C4-2B (cell line): ENCODE data around the gene PLA2G12A.
A peak's percentile ranks its signal among the peaks of the same experiment; 100 is the strongest.

Experiments
- H3K27ac ChIP-seq: fragments of 450-650 bp; 2 replicates; pipeline ENCODE4 v1.5.1; 2017
- ZFX ChIP-seq: fragments of 450-650 bp; IDR thresholded peaks from 2 replicates; pipeline ENCODE4 v1.6.1; 2017
- TF ChIP-seq, protein P1 (sequence below): fragments of 450-650 bp; conservative IDR thresholded peaks from 2 replicates; pipeline ENCODE4 v1.5.1; 2017; ENCODE audit warnings: mild to moderate bottlenecking

Gene PLA2G12A

DNA sequence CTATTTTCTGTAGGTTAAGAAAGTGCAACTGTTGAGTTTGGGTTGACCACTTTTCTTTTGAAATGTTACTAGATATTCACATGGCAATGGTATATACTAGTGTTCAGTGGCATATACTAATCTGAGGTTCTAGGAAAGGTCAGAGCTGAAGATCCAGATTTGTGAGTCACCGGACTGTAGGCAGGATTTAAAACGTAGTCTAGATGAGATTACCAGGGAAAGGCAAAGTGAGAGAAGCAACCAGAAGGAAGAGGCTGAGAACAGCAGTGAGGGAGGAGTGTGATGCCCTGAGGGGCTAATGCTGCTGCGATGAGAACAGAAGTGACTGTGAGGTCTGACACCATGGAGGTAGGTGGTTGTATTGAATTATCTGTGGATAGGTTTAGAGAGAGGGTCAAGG is 9.7 kb upstream of the PLA2G12A start:
- TF ChIP-seq, protein P1, sequence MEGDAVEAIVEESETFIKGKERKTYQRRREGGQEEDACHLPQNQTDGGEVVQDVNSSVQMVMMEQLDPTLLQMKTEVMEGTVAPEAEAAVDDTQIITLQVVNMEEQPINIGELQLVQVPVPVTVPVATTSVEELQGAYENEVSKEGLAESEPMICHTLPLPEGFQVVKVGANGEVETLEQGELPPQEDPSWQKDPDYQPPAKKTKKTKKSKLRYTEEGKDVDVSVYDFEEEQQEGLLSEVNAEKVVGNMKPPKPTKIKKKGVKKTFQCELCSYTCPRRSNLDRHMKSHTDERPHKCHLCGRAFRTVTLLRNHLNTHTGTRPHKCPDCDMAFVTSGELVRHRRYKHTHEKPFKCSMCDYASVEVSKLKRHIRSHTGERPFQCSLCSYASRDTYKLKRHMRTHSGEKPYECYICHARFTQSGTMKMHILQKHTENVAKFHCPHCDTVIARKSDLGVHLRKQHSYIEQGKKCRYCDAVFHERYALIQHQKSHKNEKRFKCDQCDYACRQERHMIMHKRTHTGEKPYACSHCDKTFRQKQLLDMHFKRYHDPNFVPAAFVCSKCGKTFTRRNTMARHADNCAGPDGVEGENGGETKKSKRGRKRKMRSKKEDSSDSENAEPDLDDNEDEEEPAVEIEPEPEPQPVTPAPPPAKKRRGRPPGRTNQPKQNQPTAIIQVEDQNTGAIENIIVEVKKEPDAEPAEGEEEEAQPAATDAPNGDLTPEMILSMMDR = no peak
- TF ChIP-seq ZFX = no peak
- no peak overlapping the region for H3K27ac ChIP-seq

DNA sequence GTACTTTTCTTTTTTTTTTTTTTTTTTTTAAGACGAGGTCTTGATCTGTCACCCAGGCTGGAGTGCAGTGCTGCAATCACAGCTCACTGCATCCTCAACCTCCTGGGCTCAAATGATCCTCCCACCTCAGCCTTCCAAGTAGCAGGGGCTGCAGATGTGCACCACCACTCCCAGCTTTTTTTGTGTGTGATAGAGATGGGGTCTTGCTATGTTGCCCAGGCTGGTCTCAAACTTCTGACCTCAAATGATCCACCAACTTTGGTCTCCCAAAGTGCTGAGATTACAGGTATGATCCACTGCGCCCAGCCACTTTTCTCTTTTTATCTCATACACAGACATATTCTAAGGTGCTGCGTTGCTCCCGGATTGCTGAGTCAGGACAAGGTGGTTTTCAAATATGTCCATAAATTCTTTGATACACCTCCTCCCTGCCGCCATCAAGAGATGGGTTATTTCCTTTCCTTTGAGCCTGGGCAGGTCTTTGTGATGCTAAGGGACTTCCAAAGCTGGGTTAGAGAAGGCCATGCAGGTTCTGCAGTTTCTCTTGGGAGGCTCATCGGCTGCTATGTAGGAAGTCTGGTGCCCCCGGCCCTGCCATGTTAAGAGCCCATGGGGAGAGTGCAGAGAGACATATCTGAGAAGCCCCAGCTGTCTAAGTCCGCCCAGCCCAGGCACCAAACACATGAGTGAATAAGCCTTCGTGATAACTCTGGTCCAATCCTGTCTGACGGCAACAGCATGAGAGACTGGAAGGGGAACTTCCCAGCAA is 8.4 kb upstream of the PLA2G12A start:
- TF ChIP-seq, protein P1 = no peak
- no peak for TF ChIP-seq ZFX
- no peak overlapping the region for H3K27ac ChIP-seq

DNA sequence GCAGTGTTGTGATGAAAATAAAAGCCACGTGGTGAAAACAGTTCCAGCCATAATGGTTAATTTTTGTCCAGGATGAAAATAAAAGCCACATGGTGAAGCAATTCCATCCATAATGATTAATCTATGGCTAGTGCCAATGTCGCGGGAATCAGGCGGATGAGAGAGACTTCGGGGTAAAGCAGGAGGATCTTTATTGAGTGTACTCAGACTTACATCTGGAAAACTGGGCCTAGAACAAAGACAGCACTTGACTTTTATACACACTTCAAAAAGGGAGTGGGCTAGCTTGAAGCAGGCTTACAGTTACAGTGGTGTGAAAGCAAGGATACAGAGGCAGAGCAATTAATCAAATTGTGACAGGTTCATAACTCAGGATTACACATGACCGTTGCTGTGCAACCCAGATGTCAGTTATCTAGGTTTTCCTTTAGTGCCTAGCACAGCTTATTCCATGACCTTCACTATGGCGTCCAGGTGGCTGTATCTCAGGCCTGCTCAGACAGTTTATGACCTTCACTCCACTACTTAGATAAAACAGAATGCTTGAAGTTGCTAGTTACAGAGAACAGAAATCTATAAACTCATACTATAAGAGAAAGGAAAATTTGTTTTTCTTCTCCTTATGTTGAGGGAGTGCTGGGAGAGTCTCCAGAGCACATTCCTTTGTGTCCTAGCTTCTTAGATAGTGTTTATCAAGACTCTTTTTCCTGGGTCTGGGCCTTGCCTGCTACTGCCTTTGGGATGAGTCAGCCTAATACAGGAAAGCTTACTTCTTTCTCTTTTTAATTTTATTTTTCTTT is 5.9 kb upstream of the PLA2G12A start:
- TF ChIP-seq, protein P1 = no peak
- no peak overlapping the region for H3K27ac ChIP-seq

DNA sequence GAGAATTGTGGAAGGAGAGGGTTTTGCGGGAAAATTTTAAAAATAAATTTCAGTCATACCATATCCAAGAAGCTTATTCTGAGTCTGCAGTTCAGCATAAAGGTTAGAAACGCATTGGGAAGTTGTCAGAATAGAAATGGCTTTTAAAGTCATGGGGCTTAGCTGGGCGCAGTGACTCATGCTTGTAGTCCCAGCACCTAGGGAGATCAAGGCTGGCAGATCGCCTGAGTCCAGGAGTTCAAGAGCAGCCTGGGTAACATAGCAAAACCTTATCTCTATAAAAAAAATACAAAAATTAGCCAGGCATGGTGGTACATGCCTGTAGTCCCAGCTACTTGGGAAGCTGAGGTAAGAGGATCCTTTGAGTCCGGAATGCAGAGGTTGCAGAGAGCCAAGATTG is 3.9 kb upstream of the PLA2G12A start:
- H3K27ac ChIP-seq = no peak overlapping the region
- no peak for TF ChIP-seq ZFX
- TF ChIP-seq, protein P1 = no peak

DNA sequence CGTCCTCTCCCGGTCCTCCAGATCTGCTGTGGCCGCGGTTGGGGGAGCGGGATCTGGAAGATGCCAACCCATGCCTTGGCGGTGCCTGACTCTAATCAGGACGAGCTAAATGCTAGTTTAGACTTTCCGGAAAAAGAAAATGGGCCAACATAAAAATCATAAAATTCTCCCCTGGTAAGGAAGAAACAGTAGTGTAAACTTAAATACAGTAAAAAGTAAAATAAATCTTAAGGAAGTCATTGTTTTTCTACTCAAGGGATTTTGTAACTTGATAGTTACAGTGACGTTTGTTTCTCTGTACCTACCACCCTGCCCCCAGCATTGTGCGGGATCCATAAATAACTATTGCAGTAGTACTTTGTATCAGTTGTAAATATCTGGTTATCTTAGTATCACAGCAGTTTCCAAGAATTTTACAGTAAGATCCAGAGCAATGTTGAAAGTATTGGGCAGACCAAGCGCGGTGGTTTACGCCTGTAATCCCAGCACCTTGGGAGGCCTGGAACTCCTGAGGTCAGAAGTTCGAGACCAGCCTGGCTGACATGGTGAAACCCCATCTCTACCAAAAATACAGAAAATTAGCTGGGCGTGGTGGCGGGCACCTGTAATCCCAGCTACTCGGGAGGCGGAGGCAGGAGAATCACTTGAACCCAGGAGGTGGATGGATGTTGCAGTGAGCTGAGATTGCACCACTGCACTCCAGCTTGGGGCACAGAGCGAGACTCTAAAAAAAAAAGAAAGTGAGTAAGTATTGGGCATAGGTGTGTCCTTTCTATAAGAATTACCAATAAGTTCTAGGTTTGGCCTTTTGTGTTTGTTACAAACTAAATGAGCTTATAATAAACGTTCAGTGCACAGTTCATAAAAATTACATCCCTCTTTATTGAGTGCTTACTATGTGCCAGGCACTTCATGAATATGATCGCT is 1.0 kb upstream of the PLA2G12A start:
- H3K27ac ChIP-seq = peak overlapping the region; percentile 98
- no peak for TF ChIP-seq ZFX
- TF ChIP-seq, protein P1 = no peak

DNA sequence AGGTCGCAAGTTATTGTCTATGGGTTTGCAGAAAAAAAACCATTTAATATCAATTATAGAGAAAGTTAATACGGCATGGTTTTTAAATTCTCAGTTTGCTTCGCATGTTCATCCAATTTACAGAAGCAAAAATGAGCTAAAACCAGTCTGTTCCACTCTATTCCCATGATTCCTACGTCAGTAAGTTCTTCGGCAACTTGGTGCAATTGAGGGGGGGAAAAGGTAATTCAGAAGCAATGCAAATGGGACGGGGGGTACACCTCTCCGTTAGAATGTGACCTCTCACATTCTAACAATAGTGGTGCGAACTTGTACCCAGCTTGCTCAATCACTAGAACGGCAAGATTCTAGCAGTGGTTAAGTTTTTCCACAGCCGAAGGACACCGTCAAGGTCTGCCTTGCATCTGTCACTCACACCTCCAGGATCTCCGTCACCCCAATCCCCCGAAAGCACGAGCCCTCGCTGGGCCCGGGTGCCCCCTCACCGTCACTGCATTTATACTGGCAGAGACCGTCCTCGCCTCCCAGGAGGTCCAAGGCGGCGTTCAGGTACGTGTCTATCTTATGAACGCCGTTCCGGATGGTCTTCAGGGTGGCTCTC is 653 bp downstream of the PLA2G12A start:
- TF ChIP-seq, protein P1 = no peak
- TF ChIP-seq ZFX = no peak; the same call in 1 of the 2 replicates
- H3K27ac ChIP-seq = peak overlapping the region; percentile 98
